ENCODE data around the gene FHIT. TPM values are rescaled to one million over a fixed set of nuclear protein-coding genes. Genes with fewer than 3 reads are reported as not detected.
A peak's percentile ranks its signal among the peaks of the same experiment; 100 is the strongest.

FHIT gene
- polyA plus RNA-seq, 3 donors = 25.7 to 31.0 (median 25.7) TPM

GRCh38 chr3:59992578-59992977, 1258.7 kb downstream of the FHIT start:
- DNase-seq (ENCODE audit: extremely low read depth in 1 of 11, low read depth in 9 of 11, low spot score in 4 of 11) = no peak

GRCh38 chr3:59990915-59991314, 1260.3 kb downstream of the FHIT start:
- DNase-seq (ENCODE audit: extremely low read depth in 1 of 11, low read depth in 9 of 11, low spot score in 4 of 11) = no peak

- no peak for DNase-seq (ENCODE audit: extremely low read depth in 1 of 11, low read depth in 9 of 11, low spot score in 4 of 11)
Observed at GRCh38 chr3:59982510-59982909, 1268.7 kb downstream of the FHIT start.

GRCh38 chr3:59981377-59981776, 1269.9 kb downstream of the FHIT start:
- DNase-seq (ENCODE audit: extremely low read depth in 1 of 11, low read depth in 9 of 11, low spot score in 4 of 11) = no peak

GRCh38 chr3:59980576-59980975, 1270.7 kb downstream of the FHIT start:
- no peak for DNase-seq (ENCODE audit: extremely low read depth in 1 of 11, low read depth in 9 of 11, low spot score in 4 of 11)

- DNase-seq (ENCODE audit: extremely low read depth in 1 of 11, low read depth in 9 of 11, low spot score in 4 of 11) = no peak
Observed at GRCh38 chr3:59979542-59979941, 1271.7 kb downstream of the FHIT start.

- no peak for DNase-seq (ENCODE audit: extremely low read depth in 1 of 11, low read depth in 9 of 11, low spot score in 4 of 11)
Observed at GRCh38 chr3:59978979-59979378, 1272.3 kb downstream of the FHIT start.

GRCh38 chr3:59970796-59971195, 1280.5 kb downstream of the FHIT start:
- no peak for DNase-seq (ENCODE audit: extremely low read depth in 1 of 11, low read depth in 9 of 11, low spot score in 4 of 11)

GRCh38 chr3:59970376-59970775, 1280.9 kb downstream of the FHIT start:
- peak in 2 of 11 donors; percentile 6 to 35 for DNase-seq (ENCODE audit: extremely low read depth in 1 of 11, low read depth in 9 of 11, low spot score in 4 of 11)

- no peak for DNase-seq (ENCODE audit: extremely low read depth in 1 of 11, low read depth in 9 of 11, low spot score in 4 of 11)
Observed at GRCh38 chr3:59968513-59969045, 1282.7 kb downstream of the FHIT start.

- DNase-seq (ENCODE audit: extremely low read depth in 1 of 11, low read depth in 9 of 11, low spot score in 4 of 11) = no peak
Observed at GRCh38 chr3:59963676-59964075, 1287.6 kb downstream of the FHIT start.

GRCh38 chr3:59957150-59957549, 1294.1 kb downstream of the FHIT start:
- DNase-seq (ENCODE audit: extremely low read depth in 1 of 11, low read depth in 9 of 11, low spot score in 4 of 11) = no peak

- DNase-seq (ENCODE audit: extremely low read depth in 1 of 11, low read depth in 9 of 11, low spot score in 4 of 11) = no peak
Observed at GRCh38 chr3:59953104-59953503, 1298.1 kb downstream of the FHIT start.

GRCh38 chr3:59949311-59949710, 1301.9 kb downstream of the FHIT start:
- no peak for DNase-seq (ENCODE audit: extremely low read depth in 1 of 11, low read depth in 9 of 11, low spot score in 4 of 11)

- DNase-seq (ENCODE audit: extremely low read depth in 1 of 11, low read depth in 9 of 11, low spot score in 4 of 11) = no peak
Observed at GRCh38 chr3:59946401-59946800, 1304.9 kb downstream of the FHIT start.

- DNase-seq (ENCODE audit: extremely low read depth in 1 of 11, low read depth in 9 of 11, low spot score in 4 of 11) = no peak
Observed at GRCh38 chr3:59940718-59941117, 1310.5 kb downstream of the FHIT start.

- DNase-seq (ENCODE audit: extremely low read depth in 1 of 11, low read depth in 9 of 11, low spot score in 4 of 11) = no peak
Observed at GRCh38 chr3:59939826-59940426, 1311.3 kb downstream of the FHIT start.

GRCh38 chr3:59938828-59939227, 1312.4 kb downstream of the FHIT start:
- DNase-seq (ENCODE audit: extremely low read depth in 1 of 11, low read depth in 9 of 11, low spot score in 4 of 11) = peak in 2 of 11 donors; percentile 4 to 10

GRCh38 chr3:59937201-59937600, 1314.1 kb downstream of the FHIT start:
- DNase-seq (ENCODE audit: extremely low read depth in 1 of 11, low read depth in 9 of 11, low spot score in 4 of 11) = no peak

- no peak for DNase-seq (ENCODE audit: extremely low read depth in 1 of 11, low read depth in 9 of 11, low spot score in 4 of 11)
Observed at GRCh38 chr3:59936472-59936871, 1314.8 kb downstream of the FHIT start.

- no peak for DNase-seq (ENCODE audit: extremely low read depth in 1 of 11, low read depth in 9 of 11, low spot score in 4 of 11)
Observed at GRCh38 chr3:59935025-59935424, 1316.2 kb downstream of the FHIT start.
